HG03432 (cell line): ENCODE results near the gene IRS2.

Experiments used
- ATAC-seq: cut with Tn5 transposase; IDR thresholded peaks from one replicate; pipeline ENCODE4 v1.9.1; 2021; ENCODE audit warnings: mild to moderate bottlenecking, moderate library complexity; ENCODE audit not compliant: unreplicated experiment

Gene IRS2

DNA sequence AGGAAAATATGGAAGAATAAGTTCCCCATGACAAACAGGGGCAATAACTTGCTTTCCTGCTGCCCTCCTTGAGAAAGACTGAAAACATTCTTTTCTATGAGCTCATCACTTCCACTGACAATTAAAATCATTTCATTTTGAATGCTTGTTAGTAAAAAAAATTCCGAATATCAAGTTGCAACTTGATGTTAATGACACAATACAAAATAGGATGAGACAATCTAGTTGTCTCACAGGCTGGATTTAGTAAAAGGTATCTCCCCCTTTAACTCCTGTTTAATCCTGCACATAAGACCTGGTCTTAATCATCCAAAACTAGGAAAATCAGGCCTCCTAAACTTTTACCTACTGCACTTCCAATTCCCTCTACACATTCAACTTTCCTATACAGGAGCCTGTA is 24.7 kb downstream of the IRS2 start:
- no peak for ATAC-seq

- ATAC-seq, result no peak
These were observed 25.4 kb downstream of the IRS2 start for GRCh38 chr13:109760951-109761350.

DNA sequence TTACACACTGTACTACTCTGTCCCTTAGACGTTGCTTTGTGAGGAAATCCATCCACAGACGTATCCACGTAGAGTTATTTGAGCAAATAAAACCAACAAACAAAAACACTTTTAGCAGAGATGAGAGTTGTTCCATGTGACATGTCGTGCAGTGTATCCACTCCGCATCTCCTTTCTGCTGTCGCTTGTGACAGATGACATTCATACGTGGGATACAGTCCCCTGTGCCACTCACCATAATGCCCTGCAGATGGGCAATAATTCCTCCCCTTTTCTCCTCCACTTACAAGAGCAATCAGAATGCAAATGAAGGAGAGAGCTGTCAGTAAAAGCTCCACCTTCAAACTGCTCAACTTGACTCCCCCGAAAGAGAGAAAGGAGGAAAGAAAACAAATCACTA is 26.0 kb downstream of the IRS2 start:
- ATAC-seq, result no peak

GRCh38 chr13:109759609-109760008 is 26.8 kb downstream of the IRS2 start:
- ATAC-seq, result no peak

DNA sequence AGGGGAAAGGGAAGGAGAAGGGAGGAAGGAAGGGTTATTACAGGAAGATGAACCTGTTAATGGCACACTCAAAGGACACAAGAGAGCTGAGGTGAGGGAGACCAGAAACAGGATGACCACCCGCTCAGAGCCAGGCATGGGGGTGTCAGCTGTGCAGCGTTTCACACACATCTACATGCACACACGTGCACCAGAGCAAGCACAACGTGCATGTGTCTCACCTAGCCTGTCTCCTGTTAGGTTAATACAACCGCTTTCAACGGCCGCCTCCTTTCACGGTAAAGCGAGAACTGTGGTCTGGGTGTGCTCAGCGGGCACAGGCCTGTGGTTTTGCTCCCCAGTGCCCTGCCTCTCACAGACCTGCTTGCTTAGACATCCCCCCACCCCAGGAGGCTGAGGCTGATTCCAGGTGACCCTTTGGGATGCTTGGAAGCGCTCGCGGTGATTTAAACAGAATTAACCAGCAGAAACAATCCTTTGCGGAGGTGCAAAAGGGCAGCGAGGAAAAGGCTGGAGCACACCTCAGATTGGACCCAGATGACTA is 27.4 kb downstream of the IRS2 start:
- ATAC-seq, result no peak

GRCh38 chr13:109756778-109757177 is 29.6 kb downstream of the IRS2 start:
- ATAC-seq, result no peak

DNA sequence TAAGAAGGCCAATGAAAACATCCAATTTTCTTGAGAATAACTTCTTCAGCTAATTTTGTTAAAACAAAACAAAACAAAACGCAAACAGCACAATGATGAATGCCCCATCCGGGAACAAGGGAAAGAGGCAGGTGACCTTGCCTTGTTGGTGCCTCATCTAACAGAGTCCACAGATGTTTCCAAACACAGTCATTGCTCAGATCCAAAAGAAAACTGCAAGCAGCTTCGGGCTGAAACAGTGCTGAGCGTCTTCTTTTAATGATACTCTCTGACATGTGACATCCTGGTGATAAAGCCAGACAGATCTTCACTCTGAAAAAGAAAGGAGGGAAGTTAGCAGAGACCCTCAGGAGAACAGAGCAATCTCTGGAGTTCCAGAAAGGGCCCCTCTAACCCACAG is 30.4 kb downstream of the IRS2 start:
- no peak for ATAC-seq

- ATAC-seq, result no peak
These were observed 30.8 kb downstream of the IRS2 start for GRCh38 chr13:109755551-109755950.

DNA sequence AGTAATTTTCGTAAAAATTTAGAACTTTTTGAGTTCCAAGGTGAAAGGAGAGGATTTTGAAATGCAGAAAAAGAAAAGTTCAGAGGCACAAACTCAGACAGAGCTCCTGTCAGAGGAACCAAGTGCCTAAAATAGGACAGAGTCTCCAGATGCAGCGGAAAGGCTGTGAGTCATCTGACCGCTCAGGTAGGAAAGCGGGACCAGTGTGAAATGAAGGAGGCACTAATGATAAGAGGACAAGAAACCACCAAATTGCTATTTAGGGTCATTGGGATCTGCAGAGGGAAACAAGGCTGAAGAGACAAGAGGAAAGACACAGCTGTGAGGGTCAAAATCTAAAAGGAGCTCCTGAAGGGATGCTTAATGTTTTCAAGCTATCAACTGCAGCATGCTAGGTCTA is 34.9 kb downstream of the IRS2 start:
- ATAC-seq, result no peak

- ATAC-seq, result no peak
These were observed 36.1 kb downstream of the IRS2 start for GRCh38 chr13:109750221-109750775.

GRCh38 chr13:109749365-109749764 is 37.0 kb downstream of the IRS2 start:
- no peak for ATAC-seq

DNA sequence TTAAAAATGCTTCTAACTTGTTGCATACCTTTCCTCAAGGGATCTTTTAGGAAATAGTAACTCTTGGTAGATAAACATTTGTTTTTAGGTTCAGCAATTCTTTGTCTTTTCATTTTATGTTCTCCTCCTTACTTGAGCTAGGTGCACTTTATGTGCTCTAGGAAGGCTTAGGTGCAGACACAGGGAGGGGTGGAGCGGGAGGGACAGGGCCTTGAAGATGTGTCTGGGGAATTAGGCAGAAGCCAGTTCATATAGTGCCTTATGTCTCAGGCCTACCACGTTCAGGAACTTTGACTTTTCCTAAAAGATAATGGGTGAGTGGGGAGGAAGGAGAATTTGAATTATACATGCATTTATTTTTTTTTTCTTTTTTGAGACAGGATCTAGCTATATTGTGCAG is 37.7 kb downstream of the IRS2 start:
- ATAC-seq, result no peak

GRCh38 chr13:109747524-109747923 is 38.9 kb downstream of the IRS2 start:
- ATAC-seq, result no peak

GRCh38 chr13:109746364-109746763 is 40.0 kb downstream of the IRS2 start:
- ATAC-seq, result no peak

DNA sequence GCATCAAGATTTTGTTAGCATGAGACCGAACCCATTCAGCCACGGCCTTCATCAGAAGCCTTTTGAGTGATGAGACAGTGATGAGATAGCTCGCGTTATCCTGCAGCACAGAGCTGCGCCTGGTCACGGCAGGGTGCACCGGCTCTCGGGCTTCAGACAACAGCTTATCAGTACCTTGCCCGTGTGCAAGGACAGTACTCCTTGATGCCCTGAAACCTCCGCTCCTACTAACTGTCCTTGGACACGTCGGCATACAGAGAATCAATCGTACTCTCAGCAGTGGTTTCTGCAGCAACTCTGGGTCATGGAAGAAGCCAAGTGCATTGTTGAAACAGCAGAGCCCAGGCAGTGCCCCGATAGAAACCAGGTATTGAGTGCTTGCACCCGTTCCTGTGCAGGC is 40.7 kb downstream of the IRS2 start:
- no peak for ATAC-seq

GRCh38 chr13:109745060-109745459 is 41.3 kb downstream of the IRS2 start:
- no peak for ATAC-seq

DNA sequence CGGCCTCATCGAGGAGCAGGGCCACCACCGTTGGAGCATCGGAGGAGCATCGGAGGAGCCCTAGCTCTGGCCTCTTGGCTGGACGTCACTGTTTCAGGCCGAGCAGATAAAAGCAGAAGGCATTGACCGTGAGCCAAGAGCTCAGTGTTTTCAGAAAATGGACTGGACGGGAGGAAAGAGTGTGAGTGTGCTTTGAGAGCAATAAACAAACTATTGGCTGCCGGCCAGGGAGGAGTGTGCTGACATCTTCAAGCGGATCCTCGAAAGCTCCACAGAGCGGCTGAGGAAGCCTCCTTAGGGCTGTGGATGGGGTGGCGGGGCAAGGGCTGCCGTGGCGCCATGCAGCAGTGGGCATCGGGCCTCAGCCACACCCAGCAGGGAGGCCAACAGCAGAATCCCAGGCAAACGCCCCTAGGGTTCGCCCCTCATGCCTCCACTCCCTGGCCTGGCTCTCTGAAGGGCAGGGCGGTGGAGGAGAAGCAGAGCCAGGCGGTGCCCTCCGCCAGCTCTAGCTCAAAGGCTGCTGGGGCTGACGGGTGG is 41.8 kb downstream of the IRS2 start:
- ATAC-seq, result no peak

GRCh38 chr13:109743706-109744453 is 42.5 kb downstream of the IRS2 start:
- ATAC-seq, result peak; percentile 97

GRCh38 chr13:109741966-109742365 is 44.4 kb downstream of the IRS2 start:
- ATAC-seq, result no peak

DNA sequence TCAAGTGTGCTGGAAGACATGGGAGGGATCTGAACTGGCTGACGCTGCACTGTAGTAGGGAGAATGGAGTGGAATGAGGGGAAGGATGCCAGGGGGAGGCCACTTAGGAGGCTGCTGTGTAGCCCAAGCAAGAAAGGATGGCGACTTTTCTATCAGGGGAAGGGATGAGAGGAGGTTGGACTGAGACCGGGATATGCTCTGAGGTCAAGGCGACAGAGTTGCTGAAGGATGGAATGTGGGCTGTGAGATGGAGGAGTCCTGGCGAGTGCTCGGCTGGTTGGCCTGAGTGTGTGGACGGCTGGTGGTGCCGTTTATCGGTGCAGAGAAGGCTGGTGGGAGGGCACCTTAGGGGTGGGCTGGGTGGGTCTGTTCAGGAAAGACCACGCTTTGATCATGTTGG is 45.7 kb downstream of the IRS2 start:
- no peak for ATAC-seq

DNA sequence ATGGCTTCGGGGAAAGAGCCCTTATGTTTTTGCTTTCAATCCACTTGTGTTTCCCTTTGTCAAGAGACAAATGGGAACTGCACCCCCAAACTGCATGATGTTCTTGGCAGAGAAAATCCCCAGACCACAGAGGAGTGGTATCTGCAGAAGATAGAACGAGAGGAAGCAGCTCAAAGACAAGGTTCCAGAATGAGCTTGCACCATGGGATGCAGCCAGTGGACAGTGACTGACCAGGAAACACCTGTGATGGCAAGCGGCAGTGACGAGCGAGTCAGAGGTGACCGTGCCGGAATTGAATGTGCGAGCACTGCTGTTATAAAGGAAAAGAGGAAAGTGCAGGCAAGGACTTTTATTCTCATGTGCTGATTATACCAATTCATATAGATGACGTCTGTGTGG is 46.3 kb downstream of the IRS2 start:
- no peak for ATAC-seq

DNA sequence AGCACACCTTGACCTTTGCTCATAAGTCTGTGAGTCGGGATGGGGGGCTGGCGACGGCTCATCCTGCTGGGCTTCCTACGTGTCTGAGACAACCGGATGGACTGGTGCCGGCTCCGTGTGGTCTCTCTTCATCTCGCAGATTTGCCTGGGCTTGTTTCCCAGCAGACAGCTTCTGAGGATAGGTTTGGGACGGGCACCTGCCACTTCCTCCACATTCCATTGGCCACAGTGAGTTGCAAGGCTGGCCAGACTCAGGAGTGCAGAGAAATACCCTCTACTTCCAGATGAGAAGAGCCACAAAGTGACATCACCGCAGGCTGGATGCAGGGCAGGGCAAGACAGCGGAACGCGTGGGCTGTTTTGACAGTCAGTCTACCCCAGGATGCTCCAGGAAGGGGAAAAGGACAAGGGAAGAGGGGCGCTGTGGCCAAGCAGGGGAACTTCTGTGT is 48.1 kb downstream of the IRS2 start:
- ATAC-seq, result no peak
